Ishikawa (cell line): ENCODE results near the gene FSTL4.

Source experiments
- CEBPB ChIP-seq: IDR thresholded peaks from 2 replicates; pipeline ENCODE4 v1.6.1; 2012
- CREB1 ChIP-seq: IDR thresholded peaks from 2 replicates; pipeline ENCODE4 v1.6.1; 2012; ENCODE audit warnings: low read depth
- EGR1 ChIP-seq: IDR thresholded peaks from 2 replicates; pipeline ENCODE4 v1.6.1; 2012
- EP300 ChIP-seq: IDR thresholded peaks from 2 replicates; pipeline ENCODE4 v1.6.1; 2012; ENCODE audit warnings: borderline replicate concordance
- FOXM1 ChIP-seq: IDR thresholded peaks from 2 replicates; pipeline ENCODE4 v1.6.1; 2012; ENCODE audit warnings: low read depth, borderline replicate concordance
- MAX ChIP-seq: IDR thresholded peaks from 2 replicates; pipeline ENCODE4 v1.6.1; 2012
- NFIC ChIP-seq: IDR thresholded peaks from 2 replicates; pipeline ENCODE4 v1.6.1; 2012
- RAD21 ChIP-seq: IDR thresholded peaks from 2 replicates; pipeline ENCODE4 v1.6.1; 2012; ENCODE audit warnings: low read depth
- REST ChIP-seq: IDR thresholded peaks from 2 replicates; pipeline ENCODE4 v1.6.1; 2012; ENCODE audit warnings: low read depth, mild to moderate bottlenecking
- TAF1 ChIP-seq: IDR thresholded peaks from 2 replicates; pipeline ENCODE4 v1.6.1; 2012; ENCODE audit warnings: low read depth, mild to moderate bottlenecking
- TCF12 ChIP-seq: IDR thresholded peaks from 2 replicates; pipeline ENCODE4 v1.6.1; 2012; ENCODE audit warnings: low read depth
- TEAD4 ChIP-seq: IDR thresholded peaks from 2 replicates; pipeline ENCODE4 v1.6.1; 2012
- USF1 ChIP-seq: IDR thresholded peaks from 2 replicates; pipeline ENCODE4 v1.6.1; 2012
- YY1 ChIP-seq: IDR thresholded peaks from 2 replicates; pipeline ENCODE4 v1.6.1; 2012; ENCODE audit warnings: low read depth
- ZBTB7A ChIP-seq: IDR thresholded peaks from 2 replicates; pipeline ENCODE4 v1.6.1; 2012; ENCODE audit warnings: low read depth

The FSTL4 gene

GRCh38 chr5:133360693-133361472 is 251.5 kb downstream of the FSTL4 start:
- TF ChIP-seq CREB1: no peak
- TF ChIP-seq ZBTB7A: peak; percentile 86
- TF ChIP-seq NFIC: peak; percentile 44
- peak; percentile 35; the same call in 1 of the 2 replicates for TF ChIP-seq TEAD4

- TF ChIP-seq TCF12 (no peak), YY1 (no peak), CEBPB (no peak), CREB1 (no peak), REST (no peak), FOXM1 (no peak), ZBTB7A (no peak), EGR1 (no peak), TAF1 (no peak), TEAD4 (no peak), MAX (no peak)
These were observed 252.5 kb downstream of the FSTL4 start for GRCh38 chr5:133359861-133360260.

- TF ChIP-seq CEBPB (no peak), EGR1 (no peak), TAF1 (no peak)
These were observed 254.1 kb downstream of the FSTL4 start for GRCh38 chr5:133358271-133358670.

- TF ChIP-seq ZBTB7A (no peak), CEBPB (no peak), YY1 (no peak), TAF1 (no peak), FOXM1 (no peak), TEAD4 (no peak), NFIC (no peak), MAX (no peak), TCF12 (no peak), RAD21 (no peak)
These were observed 254.6 kb downstream of the FSTL4 start for GRCh38 chr5:133357758-133358157.

- TF ChIP-seq NFIC: no peak
- TF ChIP-seq TCF12: no peak
- no peak for TF ChIP-seq TAF1
- TF ChIP-seq RAD21: no peak
- TF ChIP-seq EGR1: no peak
- no peak for TF ChIP-seq FOXM1
- TF ChIP-seq MAX: no peak
- no peak for TF ChIP-seq CREB1
- no peak for TF ChIP-seq USF1
- no peak for TF ChIP-seq EP300
- no peak for TF ChIP-seq YY1
- no peak for TF ChIP-seq TEAD4
- TF ChIP-seq CEBPB: no peak
- TF ChIP-seq ZBTB7A: no peak
These were observed 255.3 kb downstream of the FSTL4 start for GRCh38 chr5:133356984-133357421.

- TF ChIP-seq TCF12 (no peak), EGR1 (no peak), YY1 (no peak), TEAD4 (no peak), CREB1 (no peak), ZBTB7A (no peak), USF1 (no peak), FOXM1 (no peak), RAD21 (no peak), CEBPB (no peak), TAF1 (no peak), EP300 (no peak), NFIC (no peak)
These were observed 255.9 kb downstream of the FSTL4 start for GRCh38 chr5:133356396-133356983.

- TF ChIP-seq NFIC: no peak
- TF ChIP-seq REST: no peak
- no peak for TF ChIP-seq EGR1
- TF ChIP-seq USF1: no peak
- no peak for TF ChIP-seq TAF1
- TF ChIP-seq CEBPB: no peak
- TF ChIP-seq ZBTB7A: no peak
- no peak for TF ChIP-seq TCF12
- TF ChIP-seq FOXM1: no peak
- no peak for TF ChIP-seq RAD21
These were observed 257.8 kb downstream of the FSTL4 start for GRCh38 chr5:133354323-133355185.
